Activated gamma-delta T cell (primary cell): ENCODE results near the gene H6PD.

Source experiments
- DNase-seq: peaks from one replicate; lab custom pipeline; 2025; lab: John Stamatoyannopoulos, UW

H6PD gene

DNA sequence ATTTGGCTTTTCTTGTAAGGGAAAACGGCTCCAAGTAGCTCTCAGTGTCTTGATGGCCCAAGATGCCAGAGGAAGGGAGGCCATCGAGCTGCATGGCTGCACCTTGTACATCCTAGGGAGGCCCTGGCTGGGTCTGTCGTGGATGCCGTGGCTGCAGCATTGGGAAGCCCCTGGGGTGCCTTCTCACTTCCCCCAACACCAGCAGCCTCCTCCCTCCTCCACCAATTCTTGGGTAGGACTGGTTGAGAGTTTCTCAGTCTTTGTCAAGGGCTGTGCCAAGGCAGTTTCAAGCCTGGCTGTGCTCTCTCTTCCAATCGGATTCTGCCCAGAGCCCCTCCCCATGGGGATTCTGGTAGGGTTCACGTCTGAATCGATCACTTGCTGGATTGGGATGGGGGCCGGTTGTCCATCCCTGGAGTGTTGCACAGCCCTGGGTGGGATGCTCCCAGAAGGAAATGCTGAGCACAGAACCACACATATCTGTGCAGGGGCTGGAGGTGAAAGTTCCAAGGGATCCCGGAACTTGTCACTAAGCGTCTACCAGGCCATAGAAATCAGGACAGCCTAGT lies 44.1 kb downstream of the H6PD start:
- DNase-seq = no peak

DNA sequence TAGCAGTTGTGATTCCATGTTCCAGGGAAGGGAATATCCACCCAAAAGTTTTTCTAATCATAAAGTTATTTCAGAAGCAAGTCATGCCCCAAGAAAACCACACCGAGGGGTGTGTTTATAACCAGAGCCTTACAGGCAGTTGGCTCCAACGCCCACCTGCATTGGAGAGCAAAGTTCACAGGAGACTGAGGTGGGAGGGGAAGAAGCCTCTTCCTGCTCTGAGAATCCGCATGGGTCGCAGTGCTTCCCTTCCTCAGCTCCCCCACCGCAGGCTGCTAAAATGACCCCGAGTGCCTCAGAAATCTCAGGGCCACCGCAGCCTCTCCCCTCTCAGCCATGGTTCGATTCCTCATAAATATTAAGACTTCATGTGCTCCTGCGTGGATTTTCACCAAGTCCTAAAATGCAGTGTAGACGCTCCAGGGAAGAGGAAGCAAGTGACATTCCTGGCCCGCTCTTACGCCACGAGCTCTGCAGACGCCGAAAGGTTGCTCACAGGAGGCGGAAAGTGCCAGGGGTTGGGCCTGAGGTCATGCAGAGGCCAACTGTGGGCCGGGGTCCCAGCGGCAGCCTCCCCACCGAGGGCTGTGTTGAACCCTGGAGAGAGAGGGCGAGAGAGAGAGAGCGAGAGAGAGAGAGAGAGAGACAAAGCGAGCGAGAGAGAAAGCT lies 44.7 kb downstream of the H6PD start:
- no peak for DNase-seq

GRCh38 chr1:9280015-9280860 lies 45.7 kb downstream of the H6PD start:
- DNase-seq = no peak

GRCh38 chr1:9281071-9281827 lies 46.7 kb downstream of the H6PD start:
- DNase-seq = no peak

DNA sequence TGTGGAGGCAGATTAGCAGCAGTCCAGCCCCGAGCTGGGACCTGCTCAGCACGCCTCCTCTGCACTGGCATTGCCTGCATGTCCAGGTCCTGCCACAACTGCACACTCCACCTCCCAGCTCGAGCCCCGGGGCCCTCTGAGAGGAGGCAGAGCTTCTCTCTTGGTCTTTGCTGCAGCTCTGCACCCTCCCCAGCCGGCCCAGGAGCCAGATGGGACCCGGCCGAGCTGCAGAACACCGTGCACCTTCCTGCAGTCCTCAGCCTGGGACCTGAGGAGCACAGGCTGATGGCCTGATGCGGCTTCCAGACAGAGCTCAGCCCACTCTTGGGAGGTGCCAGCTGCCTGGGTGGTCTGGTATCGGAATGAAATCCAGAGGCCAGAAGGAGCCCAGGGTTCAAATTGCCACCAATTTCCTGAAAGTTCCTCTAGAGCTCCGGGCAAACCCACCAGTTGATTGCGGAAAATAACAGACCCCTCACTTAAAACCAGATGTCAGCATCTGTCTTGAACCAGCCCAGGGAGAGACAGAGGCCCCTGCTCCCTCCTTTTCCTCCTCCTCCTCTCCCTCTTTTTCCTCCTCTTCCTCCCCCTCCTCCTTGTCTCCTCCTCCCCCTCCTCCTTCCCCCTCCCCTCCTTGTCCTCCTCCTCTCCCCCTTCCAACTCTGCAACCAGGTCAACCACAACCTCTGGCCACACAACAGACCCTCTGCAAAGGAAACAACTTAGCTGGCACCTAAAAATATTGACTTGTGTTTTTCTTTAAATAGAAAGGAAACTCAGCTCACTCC lies 47.5 kb downstream of the H6PD start:
- DNase-seq = no peak

- DNase-seq = no peak
Observed at GRCh38 chr1:9282696-9282955, 48.1 kb downstream of the H6PD start.

- DNase-seq = no peak
Observed at GRCh38 chr1:9284061-9284460, 49.5 kb downstream of the H6PD start.

GRCh38 chr1:9286556-9286955 lies 52.0 kb downstream of the H6PD start:
- no peak for DNase-seq

- DNase-seq = no peak
Observed at GRCh38 chr1:9289090-9289534, 54.5 kb downstream of the H6PD start.

DNA sequence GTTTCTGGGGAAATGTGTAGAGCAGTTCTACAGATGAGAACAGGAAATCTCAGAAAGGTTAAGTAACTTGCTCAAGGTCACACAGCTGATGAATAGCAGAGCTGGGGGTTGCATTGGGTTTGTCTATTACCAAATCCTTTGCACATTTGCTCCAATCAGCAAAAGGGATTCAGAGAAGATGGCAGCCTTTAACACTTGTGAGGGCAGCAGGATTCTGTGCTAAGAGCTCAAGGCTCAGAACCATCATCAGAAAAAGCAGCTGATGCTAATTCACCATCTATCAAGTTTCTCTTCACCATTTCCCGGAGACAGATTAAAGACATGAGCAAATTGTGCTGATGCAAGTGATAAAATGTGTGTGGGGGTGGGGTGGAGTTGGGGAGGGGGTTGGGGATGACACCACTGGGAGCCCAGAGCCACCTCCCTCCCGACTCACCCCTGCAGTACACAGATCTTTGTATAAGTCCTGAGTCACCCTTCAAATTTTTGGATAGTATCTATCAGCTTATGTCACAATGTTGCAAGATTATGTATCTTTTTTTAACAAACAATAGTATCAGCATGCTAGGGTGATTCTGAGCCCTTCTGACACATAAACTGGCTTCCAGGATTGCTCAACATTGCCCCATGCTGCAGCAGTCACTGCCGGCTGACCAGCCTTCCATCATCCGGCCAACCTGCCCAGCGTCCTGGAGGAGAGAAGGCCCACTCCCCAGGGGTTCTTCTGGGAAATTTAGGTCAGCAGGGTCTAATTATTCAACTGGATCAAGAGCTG lies 55.3 kb downstream of the H6PD start:
- no peak for DNase-seq

GRCh38 chr1:9291914-9292360 lies 57.4 kb downstream of the H6PD start:
- no peak for DNase-seq

GRCh38 chr1:9292361-9293240 lies 58.0 kb downstream of the H6PD start, which contains the start of gene SPSB1:
Gene SPSB1, plus strand, starts transcription at chr1:9292894. Its CDS starts 62,998 bp downstream, at chr1:9355892.
- peak; percentile 42 for DNase-seq

GRCh38 chr1:9293241-9293532 lies 58.6 kb downstream of the H6PD start:
- no peak for DNase-seq

- peak; percentile 27 for DNase-seq
Observed at GRCh38 chr1:9293533-9294404, 59.2 kb downstream of the H6PD start.

- DNase-seq = no peak
Observed at GRCh38 chr1:9294405-9294773, 59.8 kb downstream of the H6PD start.

GRCh38 chr1:9294910-9295636 lies 60.5 kb downstream of the H6PD start:
- DNase-seq = no peak

- DNase-seq = no peak
Observed at GRCh38 chr1:9295884-9296283, 61.3 kb downstream of the H6PD start.

DNA sequence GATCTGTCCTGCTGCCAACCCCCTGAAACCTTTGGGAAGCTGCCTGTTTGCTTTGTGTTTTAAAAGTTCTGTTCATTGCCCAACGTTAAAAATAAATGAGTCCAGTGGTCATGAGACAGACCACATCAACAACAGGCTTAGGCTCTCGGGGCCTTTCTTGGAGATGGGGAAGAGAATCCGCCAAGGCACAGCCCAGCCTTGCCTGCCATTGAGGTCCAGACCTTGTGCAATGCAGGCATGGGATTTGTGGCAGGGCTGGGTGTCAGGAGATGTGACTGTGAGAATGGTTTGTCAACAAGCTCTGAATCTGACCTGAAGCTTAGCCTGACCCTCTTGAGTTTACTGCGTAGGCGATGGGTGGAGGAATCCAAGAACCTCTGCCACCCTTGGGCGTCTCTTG lies 62.3 kb downstream of the H6PD start:
- no peak for DNase-seq
